GM18526 (cell line): ENCODE results near the gene PM20D1.

Experiments used
- POLR2A ChIP-seq: IDR thresholded peaks from 3 replicates; pipeline ENCODE4 v1.6.1; 2011; ENCODE audit not compliant: insufficient read length; ENCODE audit errors: extremely low read depth

PM20D1 gene

DNA sequence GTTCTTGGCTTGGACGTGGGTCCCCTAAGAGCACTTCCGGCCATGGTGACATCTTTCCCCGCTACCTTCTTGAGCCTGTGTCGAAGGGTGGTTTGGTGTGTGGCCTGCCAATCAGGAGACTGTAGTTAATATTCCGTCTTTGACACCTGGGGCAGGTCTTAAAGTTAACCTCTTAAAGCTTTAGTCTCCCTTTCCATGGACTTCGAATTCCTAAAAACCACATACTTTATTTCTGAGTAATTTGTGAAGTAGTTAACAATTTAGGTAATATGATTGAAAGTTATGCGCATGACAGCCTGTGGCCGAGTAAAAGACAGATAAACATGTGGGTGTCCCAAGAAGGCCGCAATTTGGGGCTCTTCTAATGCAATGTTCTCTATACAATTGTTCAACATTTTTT is 64.5 kb downstream of the PM20D1 start:
- TF ChIP-seq POLR2A = no peak

GRCh38 chr1:205783904-205784303 is 66.0 kb downstream of the PM20D1 start:
- TF ChIP-seq POLR2A = no peak

DNA sequence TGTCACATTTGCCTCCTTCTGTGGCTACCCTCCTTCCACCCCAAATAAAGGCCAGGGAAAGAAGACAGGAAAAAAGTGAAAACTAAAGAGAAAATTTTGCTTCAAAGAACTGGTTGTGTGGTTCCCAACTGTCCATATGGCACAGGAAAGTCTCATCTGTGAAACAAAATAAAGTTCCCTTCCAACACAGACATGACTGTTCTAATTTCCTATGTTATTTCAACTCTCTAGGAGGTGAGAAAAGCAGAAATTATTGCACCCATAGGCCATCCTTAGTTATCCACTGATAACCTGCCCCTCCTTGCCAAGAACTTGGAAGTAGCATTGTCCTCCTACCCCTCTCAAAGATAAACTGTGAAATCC is 66.5 kb downstream of the PM20D1 start:
- no peak for TF ChIP-seq POLR2A

- TF ChIP-seq POLR2A = no peak
Measured at GRCh38 chr1:205782627-205783432, 67.1 kb downstream of the PM20D1 start.

- no peak for TF ChIP-seq POLR2A
Measured at GRCh38 chr1:205780335-205780734, 69.6 kb downstream of the PM20D1 start.
